Right atrium auricular region (tissue), 2 donors: ENCODE results near the gene PRPH2. TPM values are rescaled to one million over a fixed set of nuclear protein-coding genes. Genes with fewer than 3 reads are reported as not detected.
A peak's percentile ranks its signal among the peaks of the same experiment; 100 is the strongest.
"Not testable (repeated sequence)": the region's sequence is repeated elsewhere in the genome, so short reads cannot be mapped to it uniquely, and the experiment has no call there.

ENCODE experiments used
- DNase-seq: peaks from one replicate; pipeline ENCODE4 v3.0.0-alpha.2; 2019; ENCODE audit warnings: low spot score
- H3K27ac ChIP-seq, 2 donors: fragments of 200-600 bp; sonication (generic); 1 replicate in 1 of 2; 2 replicates in 1 of 2; pipeline ENCODE4 v1.5.1; 2016 to 2019
- H3K27me3 ChIP-seq, 2 donors: fragments of 200-600 bp; sonication (generic); one replicate each; pipeline versions ENCODE4 v1.5.1 to v1.6.0; 2017 to 2019
- H3K36me3 ChIP-seq: fragments of 200-600 bp; sonication (generic); one replicate; pipeline ENCODE4 v1.5.1; 2016
- H3K4me1 ChIP-seq, 2 donors: fragments of 200-600 bp; sonication (generic); one replicate each; pipeline versions ENCODE4 v1.5.1 to v1.6.0; 2017 to 2019
- H3K4me3 ChIP-seq, 2 donors: fragments of 200-600 bp; sonication (generic); 1 replicate in 1 of 2; 2 replicates in 1 of 2; pipeline ENCODE4 v1.5.1; 2017 to 2019; ENCODE audit warnings: mild to moderate bottlenecking in 1 of 2, moderate library complexity in 1 of 2
- H3K9me3 ChIP-seq, 2 donors: fragments of 200-600 bp; sonication (generic); one replicate each; pipeline ENCODE4 v1.5.1; 2019
- CTCF ChIP-seq, 2 donors: fragments of 200-600 bp; sonication (generic); IDR thresholded peaks; one replicate each; pipeline ENCODE4 v1.5.1; 2019; ENCODE audit warnings: antibody characterized with exemption in 2 of 2
- total RNA-seq, 2 donors: library from RNA; depleted of rRNA; stranded (reverse); fragments of >200 nt; gene quantifications; one replicate each; pipeline ENCODE4 v1.1.0, GENCODE V29; 2016

Gene PRPH2
- total RNA-seq, 2 donors from 2014 or later, result 0.90 to 1.1 TPM

GRCh38 chr6:42704937-42705374 lies 17.4 kb downstream of the PRPH2 start:
- no peak for TF ChIP-seq CTCF (IDR thresholded peaks at IDR 0.05)
- no peak for DNase-seq
- H3K36me3 ChIP-seq, result no peaks in the 10 kb centered on the region
- no peaks in the 10 kb centered on the region for H3K9me3 ChIP-seq
- H3K4me1 ChIP-seq, result peaks cover 0 to 10% of the 10 kb centered on the region in 2 donors
- no peaks in the 10 kb centered on the region for H3K27me3 ChIP-seq
- peak overlapping the region in 1 of 2 donors; percentile 50 for H3K4me3 ChIP-seq
- no peak overlapping the region for H3K27ac ChIP-seq

GRCh38 chr6:42704251-42704936 lies 18.0 kb downstream of the PRPH2 start:
- no peaks in the 10 kb centered on the region for H3K9me3 ChIP-seq
- H3K4me1 ChIP-seq, result peaks cover 0 to 4% of the 10 kb centered on the region in 2 donors
- peak overlapping the region; percentile 24 to 48 for H3K27ac ChIP-seq
- no peak for TF ChIP-seq CTCF (IDR thresholded peaks at IDR 0.05)
- no peaks in the 10 kb centered on the region for H3K36me3 ChIP-seq
- peak overlapping the region; percentile 37 to 50 for H3K4me3 ChIP-seq
- H3K27me3 ChIP-seq, result no peaks in the 10 kb centered on the region
- DNase-seq, result peak; percentile 63

- H3K9me3 ChIP-seq, H3K36me3 ChIP-seq, H3K4me1 ChIP-seq, H3K27me3 ChIP-seq, H3K27ac ChIP-seq, H3K4me3 ChIP-seq, DNase-seq: not testable (repeated sequence)
Observed at GRCh38 chr6:42702786-42703185, 19.6 kb downstream of the PRPH2 start.

- H3K36me3 ChIP-seq, result no peaks in the 10 kb centered on the region
- no peak overlapping the region for H3K27ac ChIP-seq
- no peaks in the 10 kb centered on the region for H3K27me3 ChIP-seq
- H3K9me3 ChIP-seq, result no peaks in the 10 kb centered on the region
- H3K4me1 ChIP-seq, result peaks cover 0 to 4% of the 10 kb centered on the region in 2 donors
- DNase-seq, result no peak
- H3K4me3 ChIP-seq, result no peak overlapping the region
- no peak for TF ChIP-seq CTCF (IDR thresholded peaks at IDR 0.05)
Observed at GRCh38 chr6:42702200-42702599, 20.2 kb downstream of the PRPH2 start.

- Histone ChIP-seq H3K36me3 (peaks cover 8% of the 10 kb centered on the region), H3K4me1 (peaks cover 0 to 15% of the 10 kb centered on the region in 2 donors), H3K4me3 (no peak overlapping the region), H3K9me3 (no peaks in the 10 kb centered on the region), H3K27ac (no peak overlapping the region), H3K27me3 (no peaks in the 10 kb centered on the region)
- no peak for DNase-seq
- no peak for TF ChIP-seq CTCF (IDR thresholded peaks at IDR 0.05)
Observed at GRCh38 chr6:42698217-42698616, 24.2 kb downstream of the PRPH2 start.

GRCh38 chr6:42697268-42697655 lies 25.1 kb downstream of the PRPH2 start:
- H3K4me1 ChIP-seq, result peaks cover 0 to 19% of the 10 kb centered on the region in 2 donors

More at GRCh38 chr6:42697268-42697655, 25.1 kb downstream of the PRPH2 start:
- Histone ChIP-seq H3K9me3 (no peaks in the 10 kb centered on the region), H3K27ac (no peak overlapping the region), H3K4me3 (no peak overlapping the region), H3K36me3 (peaks cover 18% of the 10 kb centered on the region), H3K27me3 (no peaks in the 10 kb centered on the region)
- no peak for DNase-seq
- TF ChIP-seq CTCF (IDR thresholded peaks at IDR 0.05), result no peak
